GM19238 (cell line): Measurements from ENCODE around the gene SOCS7.

Source experiments
- DNase-seq: peaks from one replicate; pipeline ENCODE4 v3.0.0; 2011; ENCODE audit warnings: low spot score; ENCODE audit not compliant: insufficient read length

SOCS7 gene

GRCh38 chr17:38358586-38359513, 7.2 kb downstream of the SOCS7 start:
- DNase-seq, result no peak

- DNase-seq, result no peak
Measured at GRCh38 chr17:38361694-38362465, 10.2 kb downstream of the SOCS7 start.

- DNase-seq, result no peak
Measured at GRCh38 chr17:38363016-38363415, 11.4 kb downstream of the SOCS7 start.

GRCh38 chr17:38364741-38365140, 13.1 kb downstream of the SOCS7 start:
- no peak for DNase-seq

- no peak for DNase-seq
Measured at GRCh38 chr17:38369124-38369886, 17.7 kb downstream of the SOCS7 start.

GRCh38 chr17:38379448-38379847, 27.8 kb downstream of the SOCS7 start:
- no peak for DNase-seq

- no peak for DNase-seq
Measured at GRCh38 chr17:38395090-38395489, 43.4 kb downstream of the SOCS7 start.

- DNase-seq, result no peak
Measured at GRCh38 chr17:38397227-38397626, 45.6 kb downstream of the SOCS7 start.

- no peak for DNase-seq
Measured at GRCh38 chr17:38400286-38400685, 48.6 kb downstream of the SOCS7 start.

- DNase-seq, result no peak
Measured at GRCh38 chr17:38401459-38401858, 49.8 kb downstream of the SOCS7 start.

- DNase-seq, result no peak
Measured at GRCh38 chr17:38402897-38403296, 51.3 kb downstream of the SOCS7 start.

- DNase-seq, result no peak
Measured at GRCh38 chr17:38403491-38403890, 51.8 kb downstream of the SOCS7 start.

GRCh38 chr17:38404174-38404943, 52.7 kb downstream of the SOCS7 start:
- no peak for DNase-seq

- DNase-seq, result no peak
Measured at GRCh38 chr17:38405654-38406053, 54.0 kb downstream of the SOCS7 start.

- no peak for DNase-seq
Measured at GRCh38 chr17:38410201-38410600, 58.6 kb downstream of the SOCS7 start.

GRCh38 chr17:38415250-38416194, 63.9 kb downstream of the SOCS7 start:
- no peak for DNase-seq

GRCh38 chr17:38416840-38417209, 65.2 kb downstream of the SOCS7 start:
- DNase-seq, result no peak

GRCh38 chr17:38417210-38417951, 65.7 kb downstream of the SOCS7 start:
- no peak for DNase-seq

- no peak for DNase-seq
Measured at GRCh38 chr17:38418062-38418692, 66.5 kb downstream of the SOCS7 start.
